Left colon (tissue), 2 donors: Measurements from ENCODE around the gene GPR150. TPM values are rescaled to one million over a fixed set of nuclear protein-coding genes. Genes with fewer than 3 reads are reported as not detected.
"Not testable (repeated sequence)": the region's sequence is repeated elsewhere in the genome, so short reads cannot be mapped to it uniquely, and the experiment has no call there.

ENCODE experiments used
- ATAC-seq: fragments of 200-7000 bp; cut with Tn5 transposase; one replicate; pipeline ENCODE4 v1.9.1; 2020; ENCODE audit warnings: mild to moderate bottlenecking, moderate library complexity
- DNase-seq, 2 donors: peaks; one replicate each; pipeline ENCODE4 v3.0.0-alpha.2; 2020
- intact Hi-C, 2 donors: fragments of 100-400 bp; cut with DNase I in 1 of 2; cut with micrococcal nuclease in 1 of 2; formaldehyde crosslinking; loops; one replicate each; pipeline versions ENCODE4 v1.11.2 to v1.14.0; 2022; cut with DNase I, micrococcal nuclease
- total RNA-seq, 2 donors: library from RNA; stranded (reverse); fragmentation: NEBNext Ultra II Directional; extraction: Animal tissue kit (Norgen Biotek cat#: 25700); gene quantifications; one replicate each; pipeline ENCODE4 v1.2.1, GENCODE V29; 2021
- donor health status: DM: no; HTN: no; CAD: no.
- donor health status: DM: yes; HTN: yes; CAD: no.

GPR150 gene
- total RNA-seq, 2 donors from 2014 or later, result 0.37 to 0.45 TPM

DNA sequence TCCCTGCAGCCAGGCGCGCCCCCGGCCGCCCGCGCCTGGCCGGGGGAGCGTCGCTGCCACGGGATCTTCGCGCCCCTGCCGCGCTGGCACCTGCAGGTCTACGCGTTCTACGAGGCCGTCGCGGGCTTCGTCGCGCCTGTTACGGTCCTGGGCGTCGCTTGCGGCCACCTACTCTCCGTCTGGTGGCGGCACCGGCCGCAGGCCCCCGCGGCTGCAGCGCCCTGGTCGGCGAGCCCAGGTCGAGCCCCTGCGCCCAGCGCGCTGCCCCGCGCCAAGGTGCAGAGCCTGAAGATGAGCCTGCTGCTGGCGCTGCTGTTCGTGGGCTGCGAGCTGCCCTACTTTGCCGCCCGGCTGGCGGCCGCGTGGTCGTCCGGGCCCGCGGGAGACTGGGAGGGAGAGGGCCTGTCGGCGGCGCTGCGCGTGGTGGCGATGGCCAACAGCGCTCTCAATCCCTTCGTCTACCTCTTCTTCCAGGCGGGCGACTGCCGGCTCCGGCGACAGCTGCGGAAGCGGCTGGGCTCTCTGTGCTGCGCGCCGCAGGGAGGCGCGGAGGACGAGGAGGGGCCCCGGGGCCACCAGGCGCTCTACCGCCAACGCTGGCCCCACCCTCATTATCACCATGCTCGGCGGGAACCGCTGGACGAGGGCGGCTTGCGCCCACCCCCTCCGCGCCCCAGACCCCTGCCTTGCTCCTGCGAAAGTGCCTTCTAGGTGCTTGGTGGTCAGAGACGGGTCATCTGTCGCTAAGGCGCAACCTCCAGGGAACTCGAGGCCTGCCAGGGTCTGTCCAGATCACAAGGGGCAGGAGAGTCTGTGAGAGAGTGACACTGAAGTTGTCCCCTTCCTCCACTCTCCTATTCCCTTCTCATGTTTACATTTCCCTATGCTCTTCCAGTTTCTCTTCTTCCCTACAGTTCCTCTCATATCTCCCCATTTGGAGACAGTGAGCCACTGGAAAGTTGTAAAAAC is 1.3 kb downstream of the GPR150 start:
- intact Hi-C loops, result no loop called here
- peak; percentile 41 to 55 for DNase-seq
- ATAC-seq, result peak; percentile 62

- peak; percentile 53 for ATAC-seq
- intact Hi-C loops, result no loop called here
- DNase-seq, result peak in 1 of 2 donors; percentile 31
These were observed 2.1 kb downstream of the GPR150 start for GRCh38 chr5:95621839-95622629.

DNA sequence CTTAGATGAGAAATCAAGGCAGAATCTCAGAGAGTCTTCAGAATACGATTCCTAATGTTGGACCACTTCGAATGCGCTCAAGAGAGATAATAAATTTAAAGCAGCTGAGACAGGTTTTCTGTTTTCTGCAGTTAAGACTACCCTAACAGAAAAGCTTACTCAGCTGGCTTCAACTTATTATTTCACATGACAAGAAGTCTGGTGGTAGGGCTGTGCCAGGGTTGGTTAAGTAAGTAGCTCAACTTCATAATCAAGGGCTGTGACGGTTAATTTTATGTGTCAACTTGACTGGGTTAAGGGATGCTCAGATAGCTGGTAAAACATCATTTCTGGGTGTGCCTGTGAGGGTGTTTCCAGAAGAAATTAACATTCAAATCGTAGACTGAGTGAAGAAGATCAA is 3.8 kb downstream of the GPR150 start:
- DNase-seq (no peak), ATAC-seq (no peak)
- intact Hi-C loops, result no loop called here

GRCh38 chr5:95624368-95624767 is 4.5 kb downstream of the GPR150 start:
- intact Hi-C loops, result no loop called here
- DNase-seq, result no peak

DNA sequence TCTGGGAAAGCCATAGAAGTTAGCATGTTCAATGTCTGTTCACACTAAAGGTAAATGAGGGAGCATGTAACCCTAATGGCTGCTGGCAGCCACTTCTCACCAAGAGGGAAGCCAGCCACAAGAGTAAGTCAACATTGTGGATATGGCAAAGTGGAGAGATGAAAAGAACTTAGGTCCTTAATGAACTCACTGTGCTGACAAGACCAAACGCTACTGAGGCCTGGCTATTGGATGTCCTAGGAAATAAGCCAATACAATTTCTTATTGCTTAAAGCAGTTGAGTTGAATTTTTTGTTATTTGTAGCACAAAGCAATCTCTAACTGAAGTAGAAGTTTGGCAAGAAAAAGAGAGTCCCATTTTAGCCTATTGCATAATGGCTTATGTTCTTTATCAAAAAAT is 6.8 kb downstream of the GPR150 start:
- DNase-seq (no peak), ATAC-seq (no peak)
- intact Hi-C loops, result no loop called here

More at GRCh38 chr5:95624368-95624767, 4.5 kb downstream of the GPR150 start:
- ATAC-seq, result no peak

DNA sequence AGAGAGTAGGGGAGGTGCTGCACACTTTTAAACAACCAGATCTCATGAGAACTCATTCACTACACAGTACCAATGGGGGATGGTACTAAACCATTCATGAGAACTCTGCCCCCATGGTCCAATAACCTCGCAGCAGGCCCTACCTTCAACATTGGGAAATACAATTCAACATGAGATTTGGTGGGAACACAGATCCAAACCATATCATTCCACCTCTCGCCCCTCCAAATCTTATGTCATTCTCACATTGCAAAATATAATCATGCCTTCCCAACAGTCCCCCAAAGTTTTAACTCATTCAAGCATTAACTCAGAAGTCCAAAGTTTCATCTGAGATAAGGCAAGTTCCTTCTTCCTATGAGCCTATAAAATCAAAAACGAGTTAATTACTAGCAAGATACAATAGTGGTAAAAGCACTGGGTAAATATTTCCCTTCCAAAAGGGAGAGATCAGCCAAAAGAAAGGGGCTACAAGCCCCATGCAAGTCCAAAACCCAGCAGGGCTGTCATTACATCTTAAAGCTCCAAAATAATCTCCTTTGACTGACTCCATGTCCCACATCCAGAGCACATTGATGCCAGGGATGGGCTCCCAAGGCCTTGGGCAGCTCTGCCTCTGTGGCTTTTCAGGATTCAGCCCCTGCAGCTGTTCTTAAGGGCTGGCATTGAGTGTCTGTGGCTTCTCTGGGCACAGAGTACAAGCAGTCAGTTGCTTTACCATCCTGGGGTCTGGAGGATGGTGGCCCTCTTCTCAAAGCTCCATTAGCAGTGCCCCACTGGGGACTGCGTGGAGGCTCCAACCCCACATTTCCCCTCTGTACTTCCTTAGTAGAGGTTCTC is 8.3 kb downstream of the GPR150 start:
- intact Hi-C loops, result no loop called here
- DNase-seq, result no peak
- peak; percentile 81 for ATAC-seq

DNA sequence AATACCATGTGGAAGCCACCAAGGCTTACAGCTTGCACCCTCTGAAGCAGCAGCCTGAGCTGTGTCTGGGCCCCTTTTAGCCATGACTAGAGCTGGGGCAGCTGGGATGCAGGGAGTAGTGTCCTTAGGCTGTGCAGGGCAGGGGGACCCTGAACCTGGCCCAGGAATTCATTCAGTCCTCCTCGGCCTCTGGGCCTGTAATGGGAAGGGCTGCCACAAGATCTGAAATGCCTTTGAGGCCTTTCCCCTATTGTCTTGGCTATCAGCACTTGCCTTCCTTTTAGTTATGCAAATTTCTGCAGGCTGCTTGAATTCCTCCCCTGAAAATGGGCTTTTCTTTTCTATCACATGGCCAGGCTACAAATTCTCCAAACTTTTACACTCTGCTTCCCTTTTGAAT is 9.0 kb downstream of the GPR150 start:
- no peak for DNase-seq
- intact Hi-C loops, result no loop called here
- peak; percentile 6 for ATAC-seq

- DNase-seq (no peak), ATAC-seq (no peak)
- intact Hi-C loops, result no loop called here
These were observed 10.6 kb downstream of the GPR150 start for GRCh38 chr5:95630394-95630917.

DNA sequence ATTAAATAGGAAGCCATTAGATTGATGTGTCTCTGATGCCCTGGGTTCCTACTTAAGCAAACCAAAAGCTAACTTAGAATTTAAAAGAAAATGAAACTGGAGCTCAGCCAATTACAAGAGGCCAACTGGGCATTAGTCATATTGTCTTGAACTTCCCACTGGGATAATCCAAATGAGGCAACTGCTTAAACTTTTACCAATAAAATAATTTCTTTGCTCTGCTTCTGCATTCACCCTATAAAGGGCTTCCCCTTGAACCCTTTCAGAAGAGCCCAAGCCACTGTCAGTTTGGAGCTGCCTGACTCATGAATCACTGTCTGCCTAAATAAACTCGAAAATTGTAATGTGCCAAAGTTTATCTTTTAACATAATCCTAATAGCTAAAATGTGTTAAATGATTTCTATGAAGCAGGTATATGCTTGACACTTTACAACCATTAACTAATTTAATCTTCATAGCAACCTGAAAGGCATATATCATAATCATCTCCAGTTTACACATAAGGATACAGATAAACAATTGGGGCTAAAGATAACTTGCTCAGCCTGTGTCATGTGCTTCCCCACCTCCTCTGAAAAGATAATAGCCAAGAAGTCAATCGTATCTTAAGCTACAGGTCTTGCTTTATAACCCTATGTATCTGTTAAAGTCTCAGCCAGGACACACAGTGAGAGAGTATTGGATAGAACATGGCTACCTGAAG is 11.5 kb downstream of the GPR150 start:
- ATAC-seq (no peak), DNase-seq (no peak)
- intact Hi-C loops, result no loop called here

GRCh38 chr5:95631991-95632675 is 12.2 kb downstream of the GPR150 start:
- intact Hi-C loops, result no loop called here

GRCh38 chr5:95632942-95633341 is 13.1 kb downstream of the GPR150 start:
- ATAC-seq, intact Hi-C loops, DNase-seq: not testable (repeated sequence)

More at GRCh38 chr5:95631991-95632675, 12.2 kb downstream of the GPR150 start:
- DNase-seq (no peak), ATAC-seq (peak; percentile 16)

DNA sequence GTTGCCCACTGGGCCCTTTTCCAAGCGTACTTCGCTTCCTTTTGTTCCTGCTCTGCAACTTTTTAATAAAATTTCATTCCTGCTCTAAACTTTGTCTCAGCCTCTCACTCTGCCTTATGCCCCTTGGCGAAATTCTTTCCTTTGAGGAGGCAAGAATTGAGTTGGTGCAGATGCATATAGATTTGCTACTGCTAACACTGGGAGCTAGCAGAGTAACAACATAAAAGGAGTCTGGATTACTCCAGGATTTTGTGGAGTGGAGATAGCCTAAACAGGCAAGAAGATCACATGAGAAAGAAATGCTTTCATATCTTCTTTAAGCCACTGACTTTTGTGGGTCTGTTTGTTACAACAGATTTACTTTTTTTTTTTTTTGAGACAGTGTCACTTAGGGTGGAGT is 13.8 kb downstream of the GPR150 start:
- DNase-seq (no peak), ATAC-seq (no peak)
- intact Hi-C loops, result no loop called here

- intact Hi-C loops, result no loop called here
- DNase-seq (no peak), ATAC-seq (no peak)
These were observed 14.2 kb downstream of the GPR150 start for GRCh38 chr5:95634081-95634480.

DNA sequence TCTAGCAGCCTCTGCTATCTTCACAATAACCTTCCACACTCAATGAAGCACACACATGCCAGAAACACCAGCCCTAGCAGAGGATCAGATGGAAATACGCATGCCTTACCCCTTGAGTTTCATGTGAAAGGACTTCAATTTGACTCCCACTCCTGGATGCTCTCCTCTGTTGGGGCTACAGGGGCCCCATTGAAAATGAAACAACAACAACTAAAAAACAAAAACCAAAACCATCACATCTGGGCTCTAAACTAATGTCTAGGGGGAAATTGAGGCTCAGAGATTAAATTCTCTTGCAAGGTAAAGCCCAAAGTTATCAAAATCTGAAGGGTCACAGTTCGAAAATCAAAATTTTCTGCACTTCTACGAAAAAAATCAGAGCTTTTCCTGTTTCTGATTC is 18.7 kb downstream of the GPR150 start:
- ATAC-seq, result no peak
- intact Hi-C loops, result no loop called here
- no peak for DNase-seq

DNA sequence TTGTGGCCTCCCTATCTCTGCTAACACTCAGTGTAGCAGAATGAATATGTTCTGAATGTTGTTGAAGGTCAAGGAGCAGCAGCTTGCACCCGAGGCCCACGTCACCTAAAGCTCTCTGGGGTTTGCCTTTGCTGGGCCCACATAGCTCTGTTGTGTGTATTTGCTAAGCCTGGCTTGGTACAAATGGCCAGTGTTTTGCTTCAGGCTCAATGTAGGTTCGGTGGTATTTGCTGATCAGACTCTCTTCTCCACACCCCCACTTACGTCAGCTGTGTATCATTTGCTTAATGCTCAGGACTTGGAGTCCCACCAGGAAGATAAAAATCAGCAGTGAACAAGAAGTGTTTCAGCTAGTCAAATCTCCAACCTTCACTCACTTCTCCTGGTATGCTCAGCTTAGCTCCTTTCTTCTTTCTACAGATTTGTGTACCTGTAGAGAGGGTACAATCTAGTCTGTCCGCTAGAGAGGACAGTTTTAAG is 21.9 kb downstream of the GPR150 start:
- intact Hi-C loops, result loop anchor here in 1 of 2 donors (10.0 kb wide), 3 partner anchors 143 to 703 kb away; partner anchors contain the start of gene ELL2
- ATAC-seq (no peak), DNase-seq (no peak)

- intact Hi-C loops, result loop anchor here in 1 of 2 donors (10.0 kb wide), 3 partner anchors 142 to 702 kb away; partner anchors contain the start of gene ELL2
- no peak for DNase-seq
- no peak for ATAC-seq
These were observed 23.3 kb downstream of the GPR150 start for GRCh38 chr5:95643152-95643551.
